Pons (tissue), 1 donor: ENCODE results near the gene PREX1.

Experiments
- DNase-seq: peaks from one replicate; pipeline ENCODE4 v3.0.0-alpha.2; 2016; ENCODE audit warnings: low spot score

PREX1 gene

DNA sequence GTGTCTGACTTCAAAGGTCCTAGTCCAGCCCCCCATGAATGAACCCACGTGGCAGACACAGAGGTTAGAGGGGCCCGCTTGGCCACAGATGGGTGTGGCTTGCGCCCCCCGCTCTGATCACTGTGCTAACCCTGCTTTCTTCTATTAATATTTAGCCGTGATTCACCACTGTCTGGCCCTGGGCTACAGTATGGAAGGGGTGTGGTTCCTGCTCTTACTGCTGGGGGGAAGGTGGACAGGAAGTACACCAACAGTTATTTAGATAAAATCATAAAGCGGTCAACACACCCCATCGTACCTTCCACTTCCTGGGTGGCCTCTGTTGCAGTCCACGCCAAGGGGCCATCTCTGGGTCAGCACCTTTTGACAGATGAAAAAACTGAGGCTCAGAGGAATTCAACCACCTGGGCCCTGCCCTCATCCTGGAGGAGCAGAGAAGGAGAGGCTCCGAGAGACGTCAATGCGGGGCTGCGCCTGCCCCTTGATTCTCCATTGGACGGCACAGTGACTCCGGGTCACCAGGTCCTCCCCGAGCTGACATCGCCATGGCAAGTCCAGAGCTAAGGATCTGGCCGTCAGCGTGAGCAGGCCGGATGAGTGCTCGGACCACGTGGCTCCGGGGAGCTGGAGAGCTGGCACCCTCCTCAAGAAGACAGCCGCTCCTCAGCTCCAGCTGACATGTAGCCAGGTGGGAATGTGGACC is 206.3 kb downstream of the PREX1 start:
- no peak for DNase-seq

DNA sequence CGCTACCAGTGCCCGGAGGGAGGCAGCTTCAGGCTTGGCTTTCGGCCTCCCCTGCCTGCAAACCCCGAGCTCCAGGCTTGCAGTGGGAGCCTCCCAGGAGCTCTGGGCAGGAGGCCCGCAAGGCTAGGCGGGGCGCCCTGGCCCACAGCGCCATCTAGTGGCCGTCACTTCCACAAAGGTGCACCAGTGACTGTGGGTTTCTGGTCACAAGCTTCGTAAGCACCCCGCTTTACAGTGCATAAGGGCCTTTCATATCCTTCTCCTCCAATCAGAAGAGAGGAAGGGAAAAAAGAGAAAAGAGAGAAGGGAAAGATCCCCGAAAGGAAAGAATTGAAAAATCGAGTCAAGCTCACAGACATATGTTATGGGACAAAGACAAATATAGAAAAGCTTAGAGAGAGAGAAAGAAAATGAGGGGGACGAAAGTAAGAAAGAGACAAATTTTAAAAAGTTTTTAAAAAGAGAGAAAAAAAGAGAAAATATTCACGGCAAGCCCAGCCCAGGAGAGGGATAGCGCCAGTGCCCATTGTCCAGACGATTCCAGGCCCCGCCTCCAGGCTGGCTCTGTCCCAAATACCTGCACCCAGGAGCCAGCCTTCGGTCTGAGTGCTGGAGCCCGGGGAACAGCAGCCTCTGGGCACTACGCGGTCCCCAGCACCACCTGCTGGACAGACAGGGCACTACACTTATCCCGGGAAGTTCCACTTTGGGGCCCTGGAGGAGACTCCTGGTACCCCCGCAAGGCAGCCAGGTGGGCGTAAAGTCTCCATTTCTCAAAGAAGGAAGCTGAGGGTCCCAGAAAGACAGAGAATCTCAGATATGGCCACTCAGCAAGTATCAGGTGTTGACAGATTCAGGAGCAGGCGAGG is 207.1 kb downstream of the PREX1 start:
- peak; percentile 75 for DNase-seq

DNA sequence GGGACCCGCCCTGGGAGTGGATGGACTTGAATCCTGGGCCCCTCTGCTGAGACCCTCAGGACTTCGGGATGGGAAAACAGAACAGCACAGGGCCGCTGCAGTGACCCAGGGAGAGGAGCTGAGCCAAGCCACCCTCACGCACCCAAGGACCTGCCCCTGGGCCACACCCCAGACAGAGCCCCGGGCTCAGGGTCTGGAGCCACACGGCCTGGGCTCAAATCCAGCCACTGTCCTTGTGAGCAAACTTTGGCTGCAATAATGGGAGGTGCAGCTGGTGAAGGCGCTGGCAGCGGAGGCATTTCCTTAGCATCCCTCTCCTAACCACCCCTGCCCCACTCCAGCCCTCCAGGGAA is 207.7 kb downstream of the PREX1 start:
- no peak for DNase-seq

DNA sequence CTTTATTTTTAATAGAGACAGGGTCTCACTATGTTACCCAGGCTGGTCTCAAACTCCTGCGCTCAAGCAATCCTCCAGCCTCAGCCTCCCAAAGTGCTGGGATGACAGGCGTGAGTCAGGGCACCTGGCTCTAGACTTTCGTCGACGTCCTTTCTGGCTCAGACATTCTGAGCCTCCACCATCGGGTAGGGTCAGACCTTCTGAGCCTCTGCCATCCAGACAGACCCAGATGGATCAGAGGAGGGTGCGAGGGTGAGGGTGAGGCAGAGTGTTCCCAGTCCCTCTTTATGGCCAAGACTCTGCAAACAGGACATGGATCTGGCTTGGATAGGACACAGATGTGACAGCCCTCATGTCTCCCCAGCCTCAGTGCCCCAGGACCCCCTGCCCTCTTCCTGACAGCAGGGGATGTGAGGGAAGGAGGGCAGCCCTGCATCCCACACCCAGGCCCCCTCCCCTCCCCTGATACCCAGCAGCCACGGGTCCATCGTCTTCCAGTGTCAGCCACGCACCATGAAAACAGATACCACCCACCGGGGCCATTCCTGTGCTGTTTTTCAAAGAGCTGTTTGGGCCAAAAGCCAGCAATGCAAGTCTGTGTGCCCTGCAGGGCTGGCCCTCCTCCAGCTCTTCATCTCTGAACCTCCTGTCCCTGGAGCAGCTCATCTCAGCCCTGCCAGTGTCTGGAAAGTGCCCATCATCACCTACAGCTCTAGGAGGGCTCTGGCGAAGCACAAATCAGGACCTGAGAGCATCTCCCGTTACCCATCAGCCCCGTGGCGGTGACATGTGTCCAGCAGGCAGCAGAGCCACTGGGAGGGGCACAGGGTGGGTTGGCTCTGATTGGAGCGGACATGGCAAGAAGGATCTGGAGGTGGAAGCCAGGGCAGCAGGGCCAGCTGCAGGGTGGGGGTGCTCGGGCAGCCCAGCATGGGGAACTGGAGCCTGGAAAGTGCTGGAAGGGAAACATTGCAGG is 208.4 kb downstream of the PREX1 start:
- DNase-seq = no peak

DNA sequence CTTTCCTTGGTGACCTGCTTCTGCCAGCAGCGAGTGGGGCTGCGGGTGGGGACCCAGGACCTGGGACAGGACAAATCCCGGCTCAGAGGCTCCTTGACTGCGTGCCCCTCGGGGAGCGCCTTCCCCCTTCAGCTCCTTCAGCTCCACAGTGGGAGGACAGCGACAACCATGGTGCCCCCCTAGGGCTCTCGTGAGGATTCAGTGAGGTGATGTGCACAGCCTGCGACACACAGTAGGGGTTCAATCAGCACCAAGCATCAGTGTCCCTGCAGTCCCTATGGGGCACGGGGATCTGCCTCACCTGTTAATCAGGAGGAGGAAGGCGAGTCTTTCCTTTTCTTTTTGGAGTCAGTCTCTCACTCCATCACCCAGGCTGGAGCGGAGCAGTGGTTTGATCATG is 209.2 kb downstream of the PREX1 start:
- no peak for DNase-seq

DNA sequence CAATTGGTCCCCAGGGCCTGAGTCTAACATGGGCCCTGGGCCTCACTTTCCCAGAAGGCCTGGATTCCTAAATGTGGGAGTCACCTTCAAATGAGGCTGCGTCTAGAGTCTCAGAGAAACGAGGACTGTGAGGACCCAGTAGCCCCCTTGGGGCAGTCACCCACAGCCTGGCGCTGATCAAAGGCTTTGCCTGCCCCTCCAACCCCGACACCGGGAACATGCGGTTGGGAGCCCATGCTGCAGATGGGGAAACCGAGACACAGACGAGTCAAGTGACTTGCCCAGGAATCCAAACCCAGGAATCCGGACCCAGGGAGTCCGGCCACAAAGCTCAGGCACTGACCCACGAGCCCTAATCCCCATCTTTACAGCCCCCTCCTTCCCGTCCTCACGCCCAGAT is 209.7 kb downstream of the PREX1 start:
- no peak for DNase-seq

DNA sequence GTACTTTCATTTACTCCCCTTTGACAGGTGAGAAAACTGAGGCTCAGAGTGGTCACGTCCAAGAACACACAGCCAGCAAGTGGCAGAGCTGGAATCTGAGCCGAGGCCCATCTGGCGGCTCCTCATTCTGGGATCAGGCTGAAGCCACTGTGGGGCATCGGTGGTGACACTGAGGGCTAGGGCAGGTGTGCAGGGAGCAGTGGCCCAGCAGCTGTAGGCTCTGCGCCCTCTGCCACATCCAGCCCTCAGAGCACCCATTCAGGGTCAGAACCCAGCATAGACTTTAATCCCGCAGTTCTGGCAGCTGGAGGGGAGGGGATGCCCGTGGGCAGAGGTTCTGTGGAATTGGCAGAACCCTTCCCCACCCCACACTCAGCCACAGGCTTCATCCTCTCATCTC is 210.3 kb downstream of the PREX1 start:
- no peak for DNase-seq

DNA sequence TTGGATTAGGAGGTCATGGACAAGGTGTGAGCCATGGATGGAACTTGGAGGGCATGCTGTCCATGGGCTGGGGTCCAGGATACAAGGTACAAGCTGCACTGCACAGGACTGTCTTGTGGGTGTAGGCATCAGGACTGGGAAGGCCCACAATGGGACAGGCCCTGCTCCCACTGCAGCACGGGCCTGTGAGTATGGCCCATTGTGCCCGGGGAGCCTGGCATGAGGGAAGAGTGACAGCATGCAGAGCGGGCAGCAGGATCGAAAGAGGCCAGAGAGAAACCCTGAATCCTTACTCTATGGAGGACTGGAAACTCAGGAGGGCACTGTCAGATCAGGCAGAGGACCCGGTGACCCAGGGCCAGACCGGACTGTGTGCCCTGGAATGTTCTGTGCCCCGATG is 211.3 kb downstream of the PREX1 start:
- no peak for DNase-seq

DNA sequence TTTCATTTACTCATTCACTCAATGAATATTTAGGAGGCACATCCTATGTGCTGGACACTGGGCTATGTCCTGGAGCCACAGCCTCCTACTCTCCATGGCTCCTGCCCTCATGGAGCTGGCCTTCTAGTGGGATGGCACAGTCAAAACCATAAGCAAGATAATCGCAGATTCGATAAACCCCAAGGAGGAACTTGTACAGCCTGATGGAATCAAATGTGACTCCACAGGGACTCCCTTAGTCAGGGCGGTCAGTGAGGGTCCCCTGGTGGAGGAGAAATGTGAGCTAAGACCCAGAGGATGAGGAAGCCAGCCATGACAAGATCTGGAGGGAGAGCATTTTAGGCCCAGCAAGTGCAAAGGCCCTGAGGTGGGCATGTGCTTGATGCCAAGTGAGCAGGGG is 211.9 kb downstream of the PREX1 start:
- DNase-seq = no peak

DNA sequence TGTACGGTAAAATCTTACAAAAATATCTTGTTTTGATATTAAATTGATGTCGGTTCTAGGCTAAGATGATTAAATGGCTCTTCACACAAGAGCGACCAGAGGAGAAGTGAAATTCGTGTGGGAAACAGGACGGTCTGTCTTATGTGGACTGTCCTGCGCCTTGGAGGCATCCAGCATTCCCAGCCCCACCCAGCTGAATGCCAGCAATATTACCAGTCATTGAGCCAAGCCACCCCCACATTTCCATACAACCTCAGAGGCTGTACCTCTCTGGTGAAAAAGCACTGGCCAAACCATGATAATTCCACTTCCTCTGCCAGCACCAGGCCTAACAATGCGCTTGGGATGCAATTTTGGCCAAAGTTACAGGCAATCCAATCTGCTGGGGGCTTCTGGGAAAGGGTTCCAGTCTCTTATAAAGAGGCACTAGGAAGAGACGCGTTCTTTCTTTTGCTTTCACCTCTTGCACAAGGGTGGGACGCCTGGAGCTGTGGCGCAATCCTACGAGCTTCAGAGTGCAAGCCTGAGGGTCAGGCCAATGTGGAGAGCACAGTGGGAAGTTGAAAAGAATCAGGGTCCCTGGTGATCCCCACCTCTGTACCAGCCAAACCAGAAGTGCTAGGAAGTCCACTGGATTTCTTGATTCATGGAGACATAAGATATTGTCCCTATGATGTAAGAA is 213.1 kb downstream of the PREX1 start:
- no peak for DNase-seq

DNA sequence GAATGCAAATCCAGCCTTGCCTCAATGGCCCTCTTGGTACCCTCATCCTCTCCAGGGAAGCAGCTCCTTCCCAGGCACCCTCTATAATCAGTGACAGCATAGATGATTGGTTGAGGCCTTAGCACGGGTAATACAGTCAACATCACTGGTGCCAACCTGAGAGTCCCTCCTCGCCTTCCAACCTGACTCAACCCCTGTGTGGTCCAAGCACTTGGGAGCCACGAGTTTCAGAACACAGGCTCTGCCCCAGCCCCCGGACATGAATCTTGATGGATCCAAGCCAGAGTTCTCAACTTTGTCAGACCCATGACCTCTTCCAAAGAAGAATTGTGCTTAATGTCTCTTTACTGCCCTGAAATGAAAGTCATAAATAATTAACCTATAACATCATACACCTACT is 213.9 kb downstream of the PREX1 start:
- DNase-seq = no peak

DNA sequence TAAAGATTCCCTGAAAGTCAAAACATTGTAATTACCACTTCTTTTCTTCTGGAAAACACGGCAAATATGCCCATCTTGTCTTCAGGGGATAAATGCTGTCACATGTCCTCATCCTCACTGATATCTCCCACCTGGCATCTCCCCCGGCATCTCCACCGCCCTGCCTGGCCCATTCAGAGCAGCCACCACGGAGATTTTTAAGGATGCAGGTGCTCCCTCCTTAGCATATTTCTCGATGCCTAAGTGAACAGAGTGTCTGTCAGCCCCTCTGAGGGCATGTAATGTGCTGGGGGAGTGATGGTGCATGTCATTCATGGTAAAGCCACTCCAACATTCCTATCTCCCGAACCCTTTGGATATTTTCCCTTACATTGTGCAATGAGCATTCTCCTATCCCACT is 215.5 kb downstream of the PREX1 start:
- no peak for DNase-seq

DNA sequence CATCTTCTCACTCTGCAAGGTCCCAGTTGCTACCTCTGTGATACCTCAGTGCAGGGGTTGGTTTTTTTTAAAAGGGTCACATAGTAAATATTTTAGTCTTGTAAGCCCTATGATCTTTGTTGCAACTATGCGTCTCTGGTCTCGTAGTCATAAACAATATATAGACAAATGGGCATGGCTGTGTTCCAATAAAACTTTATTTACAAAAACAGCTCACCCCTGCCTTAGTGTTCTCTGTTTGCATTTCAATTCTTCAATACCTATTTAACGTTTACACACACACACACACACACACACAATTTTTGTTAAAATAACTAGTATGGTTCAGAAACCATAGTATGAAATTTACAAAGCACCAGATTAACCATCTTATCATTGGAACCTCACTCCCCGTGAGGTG is 216.8 kb downstream of the PREX1 start:
- DNase-seq = no peak

DNA sequence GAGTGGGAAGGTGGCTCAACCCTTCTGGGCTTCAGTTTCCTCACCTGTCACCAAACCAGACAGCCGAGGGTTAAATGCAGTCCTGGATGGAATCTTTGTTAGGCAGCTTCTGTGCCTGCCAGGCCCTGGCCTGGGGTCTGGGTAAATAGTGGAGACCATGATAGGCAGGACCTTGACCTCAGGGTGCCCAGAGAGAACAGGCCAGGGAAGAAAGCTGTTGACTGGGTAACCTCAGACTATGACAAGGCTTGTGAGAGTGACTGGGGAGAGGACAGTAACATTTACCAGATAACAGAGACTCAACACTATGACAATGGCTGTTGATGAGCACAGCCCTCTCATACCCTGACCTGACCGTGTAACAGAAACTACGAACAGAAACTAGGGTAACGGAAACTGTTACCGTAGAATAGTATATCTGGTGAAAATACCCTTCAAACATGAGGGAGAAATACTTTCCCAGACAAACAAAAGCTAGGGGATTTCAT is 218.3 kb downstream of the PREX1 start:
- DNase-seq = no peak

DNA sequence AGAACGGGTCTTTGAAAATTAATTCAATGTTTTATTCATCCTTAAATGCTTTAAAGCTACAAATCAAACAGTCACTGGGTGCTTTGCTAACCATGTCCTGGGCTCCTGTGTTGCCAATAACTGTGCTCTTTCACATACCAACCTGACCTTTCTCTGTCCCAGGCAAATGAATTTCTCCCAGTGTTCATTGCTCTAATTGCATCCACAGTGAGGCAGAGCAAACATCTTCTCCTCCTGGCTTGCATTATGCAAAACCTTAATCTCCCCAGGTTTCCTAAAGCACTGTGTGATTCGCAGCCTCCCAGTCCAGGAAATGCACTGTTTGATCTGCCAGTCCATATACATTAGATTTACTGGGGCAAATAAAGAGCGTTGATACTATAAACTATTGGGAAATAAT is 219.0 kb downstream of the PREX1 start:
- DNase-seq = no peak

DNA sequence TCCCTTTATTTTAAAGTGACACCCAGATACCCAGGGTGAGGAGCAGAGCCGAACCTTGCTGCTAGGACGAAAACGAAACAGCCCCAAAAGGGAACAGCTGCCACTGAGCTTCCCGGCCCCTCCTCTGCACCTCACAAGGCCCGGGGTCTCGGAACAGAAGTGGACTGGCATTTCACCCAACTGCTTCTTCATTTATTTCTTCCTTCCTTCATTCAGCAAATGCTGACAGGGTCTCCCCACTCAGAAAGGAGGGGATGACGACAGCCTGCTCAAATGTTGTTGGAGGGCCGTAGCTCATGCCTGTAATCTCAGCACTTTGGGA is 220.3 kb downstream of the PREX1 start:
- DNase-seq = no peak

DNA sequence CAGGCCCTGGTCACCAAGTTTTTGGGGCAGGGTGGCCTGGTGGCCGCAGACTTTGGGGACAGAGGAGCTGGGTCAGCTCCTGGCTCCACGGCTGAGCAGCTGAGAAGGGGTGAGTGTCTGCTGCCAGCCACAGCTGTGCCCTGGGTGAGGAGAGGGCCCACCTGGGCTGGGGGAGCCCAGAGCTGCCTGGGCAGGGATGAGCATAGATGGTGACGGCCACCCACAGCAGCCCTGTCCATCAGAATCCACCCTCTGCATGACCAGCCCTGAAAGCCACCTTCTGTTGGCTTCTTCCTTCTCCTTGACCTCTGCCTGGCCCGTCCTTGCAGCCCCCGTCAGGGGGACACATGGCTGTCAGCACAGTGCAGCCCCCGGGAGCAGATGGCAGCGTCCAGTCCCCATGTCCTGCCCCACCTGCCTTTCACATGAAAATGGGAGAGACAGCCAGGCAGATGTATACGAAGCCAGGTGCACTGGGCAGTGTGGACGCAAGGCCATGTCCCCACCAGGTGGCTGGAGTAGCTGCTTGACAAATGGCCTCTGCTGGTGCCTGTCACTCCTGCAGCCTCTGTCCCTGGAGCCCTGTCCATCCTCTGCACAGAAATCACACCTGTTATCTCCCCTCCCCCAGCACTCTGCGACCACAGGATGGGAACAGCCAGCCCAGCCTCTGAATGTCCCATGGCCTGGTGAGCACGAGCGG is 220.8 kb downstream of the PREX1 start:
- DNase-seq = no peak

DNA sequence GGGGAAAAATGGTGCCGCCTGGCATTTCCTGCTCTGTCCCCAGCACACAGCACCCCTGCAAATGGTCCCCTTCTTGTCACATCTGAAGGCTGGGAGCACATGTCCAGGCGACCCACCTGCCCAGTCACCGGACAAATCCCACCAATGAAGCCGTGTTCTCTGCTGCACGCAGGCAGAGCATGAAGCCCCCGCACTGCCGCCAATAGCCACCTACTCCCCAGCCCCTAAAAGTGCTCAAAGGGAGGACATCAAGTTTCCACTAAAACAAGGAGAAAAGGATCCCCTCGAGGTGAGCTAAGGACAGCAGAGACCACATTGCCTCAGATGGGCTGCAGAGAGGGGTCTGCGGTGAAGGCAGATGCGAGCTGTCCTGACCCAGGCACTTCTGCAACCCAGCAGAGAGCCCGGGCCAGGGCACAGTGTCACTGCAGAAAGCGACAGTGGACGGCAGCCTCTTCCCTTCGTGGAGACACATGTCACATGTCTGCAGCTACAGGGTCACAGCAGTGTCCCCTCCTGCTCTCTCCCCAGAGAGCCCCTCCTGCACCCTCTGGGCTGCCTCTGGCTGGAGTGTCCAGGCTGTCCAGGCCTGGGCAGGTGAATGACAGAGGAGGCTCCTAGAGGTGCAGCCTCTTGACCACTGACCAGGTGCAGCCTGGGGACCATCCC is 221.5 kb downstream of the PREX1 start:
- no peak for DNase-seq

DNA sequence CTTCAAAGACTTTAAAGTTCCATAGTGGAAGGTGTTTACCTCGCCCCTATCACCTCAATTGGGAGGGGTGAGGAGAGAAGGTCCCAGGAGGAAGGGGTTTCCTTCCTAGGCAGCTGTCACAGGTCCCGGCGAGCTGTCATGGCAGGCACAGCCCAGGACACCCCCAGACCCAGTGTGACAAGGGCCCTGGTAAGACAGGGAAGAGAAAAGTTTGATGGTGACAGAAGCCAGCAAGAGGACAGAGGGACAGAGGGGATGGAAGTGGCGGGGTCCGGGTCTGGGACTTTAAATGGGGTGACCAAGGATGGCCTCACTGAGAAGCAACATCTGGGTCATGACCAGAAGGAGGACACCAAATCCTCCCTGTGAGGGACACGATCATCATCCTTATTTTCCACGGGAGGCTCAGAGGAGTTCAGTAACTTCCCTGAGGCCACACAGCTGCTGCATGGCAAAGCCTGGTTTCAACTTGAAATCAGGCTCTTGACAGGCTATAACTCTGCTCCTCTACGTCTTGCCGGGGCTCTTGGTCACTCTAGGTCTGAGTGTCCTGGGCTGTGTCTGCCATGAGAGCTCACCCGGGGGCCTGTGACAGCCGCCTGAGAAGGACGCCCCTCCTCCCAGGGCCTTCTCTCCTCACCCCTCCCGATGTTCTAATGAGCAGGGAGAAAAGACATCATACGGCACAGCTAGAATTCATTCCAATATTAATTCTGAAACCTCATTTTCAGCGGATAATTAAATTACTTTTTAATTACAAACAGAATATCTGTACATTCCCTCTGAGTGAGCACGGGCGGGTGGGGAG is 222.2 kb downstream of the PREX1 start:
- DNase-seq = no peak

DNA sequence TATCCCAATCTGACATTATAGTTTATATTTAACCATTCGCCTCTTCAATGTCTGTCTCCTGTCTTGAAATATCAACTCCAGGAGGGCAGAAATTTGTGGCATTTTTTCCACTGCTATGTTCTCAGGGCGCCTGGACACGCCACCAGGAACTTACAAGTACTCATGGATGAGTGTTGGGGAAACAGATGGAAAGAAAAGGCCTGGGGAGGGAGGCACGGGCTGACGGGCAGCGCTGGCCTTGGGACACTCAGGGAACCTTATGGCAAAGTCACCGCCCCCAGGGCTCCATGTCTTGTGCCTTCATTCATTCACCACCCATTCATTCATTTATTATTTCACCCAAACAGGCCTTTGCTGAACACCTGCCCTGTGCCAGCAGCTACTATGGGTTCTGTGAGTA is 222.9 kb downstream of the PREX1 start:
- DNase-seq = no peak
